MCF 10A (cell line): ENCODE results near the gene GPLD1. TPM values are rescaled to one million over a fixed set of nuclear protein-coding genes. Genes with fewer than 3 reads are reported as not detected.

Source experiments
- BruUV-seq: library from RNA; stranded (reverse); fragments of 400-500 nt; replicated peaks from 2 replicates; lab custom pipeline; 2021; lab: Mats Ljungman, UMichigan
- CTCF ChIA-PET: fragments of 300-600 bp; sonication (Branson Sonifier 250); formaldehyde crosslinking; extraction: SDS; loops from one replicate; lab custom pipeline; 2021; ENCODE audit warnings: antibody characterized with exemption, inconsistent platforms; lab: Yijun Ruan, JAX
- POLR2A ChIA-PET: fragments of 300-600, 350-650 bp; sonication (Branson Sonifier 250); formaldehyde crosslinking; extraction: SDS; loops from one replicate; lab custom pipeline; 2020; ENCODE audit warnings: antibody characterized with exemption, inconsistent platforms; lab: Yijun Ruan, JAX
- DNase-seq: peaks from one replicate; pipeline ENCODE4 v3.0.0-alpha.2; 2018; ENCODE audit not compliant: unreplicated experiment
- H3K27ac Mint-ChIP-seq: one replicate; pipeline ENCODE4 v1.8.0; 2022; ENCODE audit warnings: mild to moderate bottlenecking, low read depth, mixed read lengths; ENCODE audit not compliant: unreplicated experiment
- H3K27me3 Mint-ChIP-seq: one replicate; pipeline ENCODE4 v1.8.0; 2022; ENCODE audit warnings: mixed read lengths; ENCODE audit not compliant: insufficient read depth, unreplicated experiment
- H3K36me3 Mint-ChIP-seq: one replicate; pipeline ENCODE4 v1.8.0; 2022; ENCODE audit warnings: mild to moderate bottlenecking, moderate library complexity, mixed read lengths; ENCODE audit not compliant: insufficient read depth, unreplicated experiment
- H3K4me1 Mint-ChIP-seq: one replicate; pipeline ENCODE4 v1.8.0; 2022; ENCODE audit warnings: mixed read lengths; ENCODE audit not compliant: insufficient read depth, unreplicated experiment
- H3K4me3 Mint-ChIP-seq: one replicate; pipeline ENCODE4 v1.8.0; 2022; ENCODE audit warnings: mild to moderate bottlenecking, moderate library complexity, mixed read lengths; ENCODE audit not compliant: unreplicated experiment
- H3K9me3 Mint-ChIP-seq: one replicate; pipeline ENCODE4 v1.8.0; 2022; ENCODE audit warnings: mixed read lengths; ENCODE audit not compliant: unreplicated experiment
- intact Hi-C: fragments of 100-400 bp; cut with micrococcal nuclease; formaldehyde crosslinking; loops from 2 replicates; pipeline ENCODE4 v1.14.1; 2022
- total RNA-seq: library from RNA; stranded (reverse); gene quantifications from 2 replicates; pipeline ENCODE4 v1.2.3, GENCODE V29; 2022
- TF ChIP-seq, protein P1 (sequence below): fragments of 200-600 bp; IDR thresholded peaks from one replicate; pipeline ENCODE4 v1.8.0; 2022; ENCODE audit warnings: antibody characterized with exemption, mild to moderate bottlenecking; ENCODE audit not compliant: unreplicated experiment

Gene GPLD1
- total RNA-seq, 1 experiment from 2014 or later = 0.16 TPM

DNA sequence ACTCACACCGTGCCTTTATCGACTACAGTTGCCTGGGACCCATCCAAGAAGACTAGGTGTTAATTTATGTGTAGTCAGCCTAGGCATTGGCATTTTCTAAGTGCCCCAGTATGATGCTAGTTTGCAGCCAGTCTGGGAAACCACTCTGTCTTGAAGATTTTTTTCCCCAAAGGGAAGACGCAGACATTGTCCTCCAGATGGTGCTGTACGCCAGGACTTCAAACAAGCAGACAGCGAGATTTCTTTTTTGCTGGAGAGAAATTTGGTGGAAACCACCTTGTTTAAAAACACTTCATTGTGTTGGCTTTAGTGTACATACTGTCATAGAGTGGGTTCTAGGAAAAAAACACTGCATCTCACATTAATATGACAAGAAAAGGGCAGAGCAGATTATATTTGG, 35.4 kb upstream of the GPLD1 start:
- CTCF ChIA-PET = interaction anchor here (0.5 to 2.3 kb wide), 8 partner anchors 11 to 240 kb away, joined by 3 to 14 read pairs (median 4); no protein-coding TSS in a partner anchor
- H3K4me3 Mint-ChIP-seq = no peak overlapping the region
- intact Hi-C loops = loop anchor here (1.0 to 10.0 kb wide), 5 partner anchors 56 to 550 kb away; no protein-coding TSS in a partner anchor
- TF ChIP-seq, protein P1, sequence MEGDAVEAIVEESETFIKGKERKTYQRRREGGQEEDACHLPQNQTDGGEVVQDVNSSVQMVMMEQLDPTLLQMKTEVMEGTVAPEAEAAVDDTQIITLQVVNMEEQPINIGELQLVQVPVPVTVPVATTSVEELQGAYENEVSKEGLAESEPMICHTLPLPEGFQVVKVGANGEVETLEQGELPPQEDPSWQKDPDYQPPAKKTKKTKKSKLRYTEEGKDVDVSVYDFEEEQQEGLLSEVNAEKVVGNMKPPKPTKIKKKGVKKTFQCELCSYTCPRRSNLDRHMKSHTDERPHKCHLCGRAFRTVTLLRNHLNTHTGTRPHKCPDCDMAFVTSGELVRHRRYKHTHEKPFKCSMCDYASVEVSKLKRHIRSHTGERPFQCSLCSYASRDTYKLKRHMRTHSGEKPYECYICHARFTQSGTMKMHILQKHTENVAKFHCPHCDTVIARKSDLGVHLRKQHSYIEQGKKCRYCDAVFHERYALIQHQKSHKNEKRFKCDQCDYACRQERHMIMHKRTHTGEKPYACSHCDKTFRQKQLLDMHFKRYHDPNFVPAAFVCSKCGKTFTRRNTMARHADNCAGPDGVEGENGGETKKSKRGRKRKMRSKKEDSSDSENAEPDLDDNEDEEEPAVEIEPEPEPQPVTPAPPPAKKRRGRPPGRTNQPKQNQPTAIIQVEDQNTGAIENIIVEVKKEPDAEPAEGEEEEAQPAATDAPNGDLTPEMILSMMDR = peak; percentile 47
- peaks cover 10% of the 10 kb centered on the region for H3K4me1 Mint-ChIP-seq
- H3K27me3 Mint-ChIP-seq = no peaks in the 10 kb centered on the region
- POLR2A ChIA-PET = no interaction called here
- BruUV-seq = no TSS peak
- no peak overlapping the region for H3K27ac Mint-ChIP-seq
- H3K9me3 Mint-ChIP-seq = no peaks in the 10 kb centered on the region
- peak; percentile 64 for DNase-seq
- no peaks in the 10 kb centered on the region for H3K36me3 Mint-ChIP-seq

DNA sequence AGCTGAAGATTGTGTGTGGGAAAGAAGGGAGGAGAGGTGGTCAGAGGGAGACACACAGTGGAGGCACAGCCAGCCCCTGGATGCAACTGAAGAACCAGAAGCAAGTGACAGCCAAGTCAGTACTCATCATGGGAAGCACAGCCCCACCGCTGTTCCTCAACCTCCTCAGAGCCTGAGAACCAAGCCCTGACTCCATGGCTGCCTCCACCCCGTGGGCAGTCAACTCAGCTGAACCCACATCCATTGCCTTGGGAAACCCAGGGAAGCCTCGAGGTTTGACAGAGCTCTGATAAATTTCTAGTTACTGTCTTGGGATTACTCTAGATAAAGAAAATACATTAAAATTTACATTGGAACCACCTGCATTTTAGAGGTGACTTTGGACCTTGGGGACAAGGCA, 35.0 kb upstream of the GPLD1 start:
- peaks cover 9% of the 10 kb centered on the region for H3K4me1 Mint-ChIP-seq
- no TSS peak for BruUV-seq
- ChIA-PET CTCF (interaction anchor here (0.5 to 2.3 kb wide), 8 partner anchors 10 to 241 kb away, joined by 3 to 14 read pairs (median 3); no protein-coding TSS in a partner anchor), POLR2A (interaction anchor here (0.6 kb wide), 1 partner anchor 126 kb away, joined by 3 read pairs; no protein-coding TSS in a partner anchor)
- DNase-seq = no peak
- intact Hi-C loops = loop anchor here (1.0 to 10.0 kb wide), 5 partner anchors 57 to 550 kb away; no protein-coding TSS in a partner anchor
- H3K36me3 Mint-ChIP-seq = no peaks in the 10 kb centered on the region
- H3K27me3 Mint-ChIP-seq = no peaks in the 10 kb centered on the region
- no peak overlapping the region for H3K4me3 Mint-ChIP-seq
- TF ChIP-seq, protein P1 = no peak
- H3K9me3 Mint-ChIP-seq = no peaks in the 10 kb centered on the region
- H3K27ac Mint-ChIP-seq = no peak overlapping the region

DNA sequence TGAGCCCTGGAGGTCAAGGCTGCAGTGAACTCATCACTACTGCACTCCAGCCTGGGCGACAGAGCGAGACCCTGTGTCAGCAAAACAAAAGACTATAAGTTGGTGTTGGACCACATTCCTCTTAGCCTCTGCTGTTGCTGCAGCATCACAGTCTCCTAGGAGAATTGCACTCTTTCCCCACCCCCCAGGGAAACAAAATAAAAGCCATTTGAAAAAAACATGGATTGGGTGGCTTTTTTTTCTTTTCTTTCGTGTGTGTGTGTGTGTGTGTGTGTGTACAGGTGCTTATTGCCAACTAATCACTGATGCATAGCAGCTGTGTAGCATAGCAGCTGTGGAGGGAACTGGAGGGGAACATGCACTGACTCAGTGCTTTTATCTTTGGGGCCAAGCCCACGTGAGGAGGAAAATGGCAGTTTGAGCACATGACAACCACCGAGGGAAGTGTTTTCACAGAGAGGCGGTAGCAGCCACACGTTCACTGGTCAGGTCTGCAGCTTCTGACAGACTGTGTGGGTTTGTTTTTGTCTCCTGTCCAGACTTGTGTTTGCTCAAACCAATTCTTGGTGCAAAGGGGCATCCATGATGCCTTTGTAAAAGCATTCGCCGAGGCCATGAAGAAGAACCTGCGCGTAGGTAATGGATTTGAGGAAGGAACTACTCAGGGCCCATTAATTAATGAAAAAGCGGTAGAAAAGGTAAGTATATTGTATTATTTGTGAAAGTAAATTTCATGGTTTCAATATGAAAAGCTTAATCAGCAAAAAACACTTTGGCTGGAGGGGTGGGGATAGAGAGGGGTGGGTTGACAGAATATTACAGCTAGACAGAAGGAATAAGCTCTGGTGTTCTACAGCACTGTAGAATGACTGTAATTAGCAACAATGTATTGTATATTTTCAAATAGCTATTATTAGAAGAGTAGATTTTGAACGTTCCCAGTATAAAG, 33.1 kb upstream of the GPLD1 start:
- DNase-seq = no peak
- ChIA-PET CTCF (interaction anchor here (0.7 to 2.6 kb wide), 9 partner anchors 8 to 92 kb away, joined by 3 to 18 read pairs (median 4); partner anchors contain the start of gene ALDH5A1), POLR2A (interaction anchor here (1.7 kb wide), 1 partner anchor 28 kb away, joined by 4 read pairs; the partner anchor contains the start of gene ALDH5A1)
- H3K4me1 Mint-ChIP-seq = peaks cover 9% of the 10 kb centered on the region
- intact Hi-C loops = loop anchor here (5.0 to 10.0 kb wide), 2 partner anchors 495 to 552 kb away; no protein-coding TSS in a partner anchor
- no peaks in the 10 kb centered on the region for H3K9me3 Mint-ChIP-seq
- H3K36me3 Mint-ChIP-seq = no peaks in the 10 kb centered on the region
- no peak overlapping the region for H3K4me3 Mint-ChIP-seq
- TF ChIP-seq, protein P1 = no peak
- no peak overlapping the region for H3K27ac Mint-ChIP-seq
- H3K27me3 Mint-ChIP-seq = no peaks in the 10 kb centered on the region
- no TSS peak for BruUV-seq
